Gastroesophageal sphincter (tissue), 4 donors: Measurements from ENCODE around the gene SLC4A1AP. TPM values are rescaled to one million over a fixed set of nuclear protein-coding genes. Genes with fewer than 3 reads are reported as not detected.

Experiments used
- ATAC-seq: fragments of 150-250 bp; one replicate; pipeline ENCODE4 v1.9.1; 2016; ENCODE audit warnings: mild to moderate bottlenecking, moderate library complexity
- H3K27ac ChIP-seq, 4 donors: fragments of 200-600 bp; sonication (generic) in 3 of 4; 1 replicate in 3 of 4; 2 replicates in 1 of 4; pipeline ENCODE4 v1.5.1; 2016 to 2019
- H3K27me3 ChIP-seq: fragments of 200-600 bp; sonication (generic); one replicate; pipeline ENCODE4 v1.5.1; 2019
- H3K36me3 ChIP-seq, 2 donors: fragments of 200-600 bp; sonication (generic); one replicate each; pipeline ENCODE4 v1.5.1; 2019; ENCODE audit warnings: control low read depth in 1 of 2
- H3K4me1 ChIP-seq, 3 donors: fragments of 200-600 bp; sonication (generic); 1 replicate in 2 of 3; 2 replicates in 1 of 3; pipeline ENCODE4 v1.5.1; 2016 to 2019; ENCODE audit warnings: control low read depth in 2 of 3
- H3K4me3 ChIP-seq, 2 donors: fragments of 200-600 bp; sonication (generic); one replicate each; pipeline ENCODE4 v1.5.1; 2019; ENCODE audit warnings: mild to moderate bottlenecking in 1 of 2, moderate library complexity in 1 of 2
- H3K9me3 ChIP-seq, 3 donors: fragments of 200-600 bp; sonication (generic); one replicate each; pipeline ENCODE4 v1.5.1; 2017 to 2019; ENCODE audit warnings: control low read depth in 2 of 3
- EP300 ChIP-seq: sonication (generic); formaldehyde crosslinking; IDR thresholded peaks from one replicate; pipeline ENCODE4 v1.6.1; 2017; ENCODE audit warnings: antibody characterized with exemption, mild to moderate bottlenecking
- POLR2A ChIP-seq, 2 donors: fragments of 450-650 bp; IDR thresholded peaks; one replicate each; pipeline ENCODE4 v1.6.1; 2017; ENCODE audit warnings: antibody characterized with exemption in 2 of 2, mild to moderate bottlenecking in 2 of 2, moderate library complexity in 1 of 2
- POLR2AphosphoS5 ChIP-seq: sonication (generic); formaldehyde crosslinking; IDR thresholded peaks from one replicate; pipeline ENCODE4 v1.6.1; 2017; ENCODE audit warnings: antibody characterized with exemption
- WGBS, 2 donors: methylation state at CpG; one replicate each; pipeline ENCODE4 v1.1.5; 2018; ENCODE audit warnings: low coverage in 1 of 2; 5-methylcytosine and 5-hydroxymethylcytosine counted together
- total RNA-seq, 4 donors: library from RNA; depleted of rRNA; stranded (reverse); fragments of >200 nt; gene quantifications; one replicate each; pipeline ENCODE4 v1.1.0, GENCODE V29; 2016
- TF ChIP-seq, protein P1 (sequence below), 4 experiments: fragments of 200-600 bp in 2 of 4; fragments of 450-650 bp in 2 of 4; sonication (generic) in 1 of 4; IDR thresholded peaks; one replicate each; pipeline ENCODE4 v1.5.1; 2017 to 2019; ENCODE audit warnings: antibody characterized with exemption in 4 of 4, mild to moderate bottlenecking in 2 of 4, moderate library complexity in 2 of 4

The SLC4A1AP gene
- total RNA-seq, 4 donors from 2014 or later = 18.1 to 23.5 (median 21.4) TPM

DNA sequence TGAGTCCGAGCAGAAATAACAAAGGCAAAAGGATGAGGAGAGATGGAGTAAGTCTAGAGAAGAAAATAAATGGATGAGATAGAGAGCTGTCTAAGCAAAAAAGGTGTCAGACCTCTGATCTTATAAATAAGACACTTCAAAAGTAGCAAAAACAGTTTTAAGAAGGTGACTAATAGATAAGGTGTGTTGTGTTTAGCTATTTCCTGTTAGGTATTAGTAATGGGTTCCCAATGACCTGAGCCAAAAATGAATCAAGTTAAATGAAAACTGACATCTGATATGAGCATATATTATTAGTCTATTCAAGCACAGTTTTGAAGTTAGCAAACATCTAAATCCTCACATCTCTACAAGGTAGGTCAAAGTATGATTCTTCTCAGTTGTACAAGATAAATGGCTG, 10.9 kb upstream of the SLC4A1AP start:
- WGBS, 2 donors = 92 to 100% methylated on average over 1 of the region's 1 CpG
- ATAC-seq = no peak
- no peaks in the 10 kb centered on the region for H3K9me3 ChIP-seq
- no peak overlapping the region for H3K27ac ChIP-seq
- no peaks in the 10 kb centered on the region for H3K27me3 ChIP-seq
- no peak overlapping the region for H3K4me3 ChIP-seq
- peaks cover 12 to 100% of the 10 kb centered on the region in 2 donors for H3K36me3 ChIP-seq
- H3K4me1 ChIP-seq = peaks cover 0 to 6% (median 0%) of the 10 kb centered on the region in 3 donors
- no peak for TF ChIP-seq EP300

DNA sequence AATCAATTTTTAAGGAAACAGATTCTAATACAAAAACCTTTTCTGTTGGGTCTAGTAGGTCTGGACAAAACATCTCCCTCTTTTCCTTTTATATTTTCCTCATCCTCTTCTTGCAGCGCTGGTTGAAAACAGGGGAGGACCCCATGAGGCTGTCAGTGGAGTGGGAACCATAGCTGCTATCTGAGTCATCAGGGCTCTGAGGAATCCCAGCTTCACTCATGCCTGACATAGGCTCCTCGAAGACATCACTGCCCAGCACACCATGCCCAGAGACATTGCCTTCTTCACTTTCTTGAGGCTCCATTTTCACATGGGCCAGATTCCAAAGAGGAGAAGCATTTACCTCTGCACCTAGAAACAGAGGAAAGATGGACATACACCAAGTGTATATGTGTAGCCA, 10.3 kb upstream of the SLC4A1AP start:
- Histone ChIP-seq H3K4me1 (peaks cover 0 to 6% (median 0%) of the 10 kb centered on the region in 3 donors), H3K36me3 (peaks cover 12 to 98% of the 10 kb centered on the region in 2 donors), H3K27ac (no peak overlapping the region), H3K9me3 (no peaks in the 10 kb centered on the region), H3K27me3 (no peaks in the 10 kb centered on the region), H3K4me3 (no peak overlapping the region)
- TF ChIP-seq POLR2AphosphoS5 = no peak
- no peak for TF ChIP-seq POLR2A (IDR thresholded peaks at IDR 0.05)
- TF ChIP-seq, protein P1, sequence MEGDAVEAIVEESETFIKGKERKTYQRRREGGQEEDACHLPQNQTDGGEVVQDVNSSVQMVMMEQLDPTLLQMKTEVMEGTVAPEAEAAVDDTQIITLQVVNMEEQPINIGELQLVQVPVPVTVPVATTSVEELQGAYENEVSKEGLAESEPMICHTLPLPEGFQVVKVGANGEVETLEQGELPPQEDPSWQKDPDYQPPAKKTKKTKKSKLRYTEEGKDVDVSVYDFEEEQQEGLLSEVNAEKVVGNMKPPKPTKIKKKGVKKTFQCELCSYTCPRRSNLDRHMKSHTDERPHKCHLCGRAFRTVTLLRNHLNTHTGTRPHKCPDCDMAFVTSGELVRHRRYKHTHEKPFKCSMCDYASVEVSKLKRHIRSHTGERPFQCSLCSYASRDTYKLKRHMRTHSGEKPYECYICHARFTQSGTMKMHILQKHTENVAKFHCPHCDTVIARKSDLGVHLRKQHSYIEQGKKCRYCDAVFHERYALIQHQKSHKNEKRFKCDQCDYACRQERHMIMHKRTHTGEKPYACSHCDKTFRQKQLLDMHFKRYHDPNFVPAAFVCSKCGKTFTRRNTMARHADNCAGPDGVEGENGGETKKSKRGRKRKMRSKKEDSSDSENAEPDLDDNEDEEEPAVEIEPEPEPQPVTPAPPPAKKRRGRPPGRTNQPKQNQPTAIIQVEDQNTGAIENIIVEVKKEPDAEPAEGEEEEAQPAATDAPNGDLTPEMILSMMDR (IDR thresholded peaks at IDR 0.05) = no peak
- TF ChIP-seq EP300 = no peak
- 77% methylated on average over 2 of the region's 2 CpGs; no CpG with 5 or more reads in 1 of the 2 donors for WGBS, 2 donors
- ATAC-seq = no peak

DNA sequence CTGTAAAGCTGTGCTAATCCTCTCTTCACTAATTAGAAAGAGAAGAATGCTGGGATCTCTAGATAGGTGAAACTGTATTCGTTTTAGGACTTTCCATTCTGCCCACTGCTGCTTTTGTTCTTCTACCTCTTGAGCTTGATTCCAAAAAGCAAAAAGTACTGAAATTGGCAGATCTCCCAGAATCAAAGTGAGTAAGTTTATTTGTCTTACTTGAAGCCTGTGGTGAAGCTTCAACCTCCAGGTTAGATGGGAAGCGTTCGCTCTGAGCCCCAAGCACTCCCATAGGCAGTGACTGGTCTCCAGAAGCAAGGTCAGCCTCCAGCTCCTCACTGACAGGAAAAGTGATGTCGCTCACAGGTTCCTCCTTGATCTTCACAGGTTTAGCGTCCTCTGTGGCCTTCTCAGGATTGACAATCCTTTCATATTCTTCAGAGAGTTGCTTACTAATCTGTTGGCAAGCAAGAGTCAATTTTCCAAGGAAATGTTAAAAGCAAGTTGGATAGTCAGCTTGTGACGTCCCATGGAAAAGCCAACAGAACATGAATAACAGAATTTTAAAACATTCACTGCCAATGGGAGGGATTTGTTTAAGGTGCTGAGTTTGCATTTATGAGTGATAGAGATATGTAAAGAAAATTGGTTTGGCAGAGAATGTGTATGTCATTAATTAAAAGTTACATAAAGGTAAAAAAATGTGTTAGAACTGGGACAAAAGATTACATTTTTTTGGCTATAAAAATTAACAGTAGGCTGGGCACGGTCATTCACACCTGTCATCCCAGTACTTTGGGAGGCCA, 8.3 kb upstream of the SLC4A1AP start:
- Histone ChIP-seq H3K4me3 (no peak overlapping the region), H3K4me1 (peaks cover 0 to 12% (median 0%) of the 10 kb centered on the region in 3 donors), H3K27ac (no peak overlapping the region), H3K36me3 (peaks cover 12 to 97% of the 10 kb centered on the region in 2 donors), H3K27me3 (no peaks in the 10 kb centered on the region), H3K9me3 (no peaks in the 10 kb centered on the region)
- 58 to 60% methylated on average over 3 to 4 of the region's 7 CpGs for WGBS, 2 donors
- TF ChIP-seq EP300 (no peak), POLR2A (IDR thresholded peaks at IDR 0.05) (no peak), POLR2AphosphoS5 (no peak)
- TF ChIP-seq, protein P1 (IDR thresholded peaks at IDR 0.05) = no peak
- no peak for ATAC-seq

DNA sequence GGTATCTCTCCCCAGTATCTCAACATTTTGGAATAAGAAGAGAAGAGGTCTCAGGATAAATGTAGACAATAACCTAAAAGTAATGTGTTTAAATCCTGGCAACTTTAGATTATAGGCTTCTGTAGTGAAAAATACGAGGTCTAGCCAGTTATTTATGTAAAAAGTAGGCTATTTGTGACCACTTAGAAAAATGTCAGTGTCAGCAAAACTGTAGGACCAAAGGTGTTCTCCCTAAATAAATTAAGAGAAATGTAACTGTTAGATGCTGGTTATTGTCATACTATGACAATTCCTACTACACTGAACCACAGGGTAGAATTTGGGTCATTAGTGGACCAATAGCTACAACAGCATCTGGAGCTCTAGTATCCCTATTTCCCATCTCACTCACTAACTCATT, 2.3 kb upstream of the SLC4A1AP start:
- 83 to 91% methylated on average over 1 of the region's 1 CpG for WGBS, 2 donors
- H3K36me3 ChIP-seq = peaks cover 0 to 54% of the 10 kb centered on the region in 2 donors
- no peak overlapping the region for H3K27ac ChIP-seq
- no peak for ATAC-seq
- no peak overlapping the region for H3K4me3 ChIP-seq
- TF ChIP-seq EP300 (no peak), POLR2A (IDR thresholded peaks at IDR 0.05) (no peak), POLR2AphosphoS5 (no peak)
- TF ChIP-seq, protein P1 (IDR thresholded peaks at IDR 0.05) = no peak
- H3K9me3 ChIP-seq = no peaks in the 10 kb centered on the region
- no peaks in the 10 kb centered on the region for H3K27me3 ChIP-seq
- peaks cover 4 to 43% (median 11%) of the 10 kb centered on the region in 3 donors for H3K4me1 ChIP-seq

DNA sequence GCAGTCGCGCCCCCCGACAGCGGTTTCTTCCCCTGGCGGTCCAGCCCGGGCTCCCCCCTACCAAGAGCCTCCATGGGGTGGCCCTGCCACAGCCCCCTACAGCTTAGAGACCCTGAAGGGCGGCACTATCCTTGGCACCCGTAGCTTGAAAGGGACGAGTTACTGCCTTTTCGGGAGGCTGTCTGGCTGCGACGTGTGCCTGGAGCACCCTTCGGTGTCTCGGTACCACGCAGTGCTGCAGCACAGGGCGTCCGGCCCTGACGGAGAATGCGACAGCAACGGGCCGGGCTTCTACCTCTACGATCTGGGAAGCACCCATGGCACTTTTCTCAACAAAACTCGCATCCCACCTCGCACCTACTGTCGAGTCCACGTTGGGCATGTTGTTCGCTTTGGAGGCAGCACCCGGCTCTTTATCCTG, 475 bp downstream of the SLC4A1AP start:
- WGBS, 2 donors = 4% methylated on average over 5 of the region's 28 CpGs; no CpG with 5 or more reads in 1 of the 2 donors
- peak overlapping the region; percentile 71 to 94 (median 87) for H3K27ac ChIP-seq
- H3K4me3 ChIP-seq = peak overlapping the region; percentile 88 to 91
- no peaks in the 10 kb centered on the region for H3K27me3 ChIP-seq
- peak; percentile 5 for ATAC-seq
- no peaks in the 10 kb centered on the region for H3K9me3 ChIP-seq
- H3K36me3 ChIP-seq = peaks cover under 1 to 56% of the 10 kb centered on the region in 2 donors
- TF ChIP-seq, protein P1 (IDR thresholded peaks at IDR 0.05) = no peak
- no peak for TF ChIP-seq POLR2A (IDR thresholded peaks at IDR 0.05)
- TF ChIP-seq EP300 = no peak
- no peak for TF ChIP-seq POLR2AphosphoS5
- H3K4me1 ChIP-seq = peaks cover 4 to 46% (median 11%) of the 10 kb centered on the region in 3 donors
